Trophoblast cell (in vitro differentiated cells and primary cell): ENCODE data around the gene STOM.
A peak's percentile ranks its signal among the peaks of the same experiment; 100 is the strongest.

Experiments used
- DNase-seq, 2 donors: peaks; one replicate each; pipeline ENCODE4 v3.0.0-alpha.2; 2016
- H2AFZ ChIP-seq: 2 replicates; pipeline ENCODE4 v1.6.1; 2013; ENCODE audit warnings: low read length, moderate library complexity, mild to moderate bottlenecking; ENCODE audit not compliant: insufficient read depth, poor library complexity
- H2AK5ac ChIP-seq: 2 replicates; pipeline ENCODE4 v1.6.1; 2013; ENCODE audit warnings: mild to moderate bottlenecking, low read length
- H2BK120ac ChIP-seq: 2 replicates; pipeline ENCODE4 v1.6.1; 2013; ENCODE audit warnings: low read length, mild to moderate bottlenecking, moderate library complexity; ENCODE audit not compliant: insufficient read depth, poor library complexity
- H2BK12ac ChIP-seq: 2 replicates; pipeline ENCODE4 v1.6.1; 2013; ENCODE audit warnings: mild to moderate bottlenecking, low read length, moderate library complexity
- H2BK5ac ChIP-seq: 2 replicates; pipeline ENCODE4 v1.6.1; 2013; ENCODE audit warnings: low read length, low read depth, moderate library complexity, mild to moderate bottlenecking; ENCODE audit not compliant: poor library complexity
- H3K14ac ChIP-seq: 2 replicates; pipeline ENCODE4 v1.6.1; 2013; ENCODE audit warnings: mild to moderate bottlenecking, low read length
- H3K18ac ChIP-seq: 2 replicates; pipeline ENCODE4 v1.6.1; 2013; ENCODE audit warnings: mild to moderate bottlenecking, low read length
- H3K23ac ChIP-seq: 2 replicates; pipeline ENCODE4 v1.6.1; 2013; ENCODE audit warnings: low read length
- H3K27ac ChIP-seq: 2 replicates; pipeline ENCODE4 v1.5.1; 2013; ENCODE audit warnings: low read depth, mild to moderate bottlenecking, inconsistent platforms, low read length, moderate library complexity
- H3K27me3 ChIP-seq: 2 replicates; pipeline ENCODE4 v1.6.1; 2013; ENCODE audit warnings: inconsistent platforms, mild to moderate bottlenecking, low read length, moderate library complexity; ENCODE audit not compliant: insufficient read depth
- H3K36me3 ChIP-seq, 2 experiments: 1 replicate in 1 of 2; 2 replicates in 1 of 2; pipeline ENCODE4 v1.6.1; 2013; ENCODE audit warnings: low read length in 2 of 2, mild to moderate bottlenecking in 2 of 2, moderate library complexity in 1 of 2; ENCODE audit not compliant: insufficient read depth in 2 of 2, control insufficient read depth in 1 of 2
- H3K4ac ChIP-seq: 2 replicates; pipeline ENCODE4 v1.6.1; 2013; ENCODE audit warnings: low read depth, mild to moderate bottlenecking, low read length, moderate library complexity
- H3K4me1 ChIP-seq, 2 experiments: 1 replicate in 1 of 2; 2 replicates in 1 of 2; pipeline ENCODE4 v1.6.1; 2013; ENCODE audit warnings: low read length in 2 of 2, mild to moderate bottlenecking in 2 of 2, moderate library complexity in 1 of 2; ENCODE audit not compliant: insufficient read depth in 2 of 2, control insufficient read depth in 1 of 2
- H3K4me2 ChIP-seq: 2 replicates; pipeline ENCODE4 v1.6.1; 2013; ENCODE audit warnings: inconsistent platforms, mild to moderate bottlenecking, low read length, moderate library complexity
- H3K4me3 ChIP-seq: 2 replicates; pipeline ENCODE4 v1.5.1; 2013; ENCODE audit warnings: mild to moderate bottlenecking, low read depth, low read length, inconsistent platforms
- H3K79me1 ChIP-seq: one replicate; pipeline ENCODE4 v1.6.1; 2013; ENCODE audit warnings: low read length
- H3K79me2 ChIP-seq: 2 replicates; pipeline ENCODE4 v1.6.1; 2013; ENCODE audit warnings: low read length, mild to moderate bottlenecking; ENCODE audit not compliant: control insufficient read depth, insufficient read depth, poor library complexity
- H3K9ac ChIP-seq: 2 replicates; pipeline ENCODE4 v1.6.1; 2013; ENCODE audit warnings: mild to moderate bottlenecking, low read length
- H3K9me3 ChIP-seq: 2 replicates; pipeline ENCODE4 v1.6.1; 2013; ENCODE audit warnings: low read depth, mild to moderate bottlenecking, control low read depth, inconsistent platforms, low read length; ENCODE audit not compliant: insufficient read depth
- H4K12ac ChIP-seq: 2 replicates; pipeline ENCODE4 v1.6.1; 2013; ENCODE audit warnings: low read depth, mild to moderate bottlenecking, low read length, moderate library complexity
- H4K8ac ChIP-seq: 2 replicates; pipeline ENCODE4 v1.6.1; 2013; ENCODE audit warnings: low read depth, mild to moderate bottlenecking, low read length, moderate library complexity
- H4K91ac ChIP-seq: one replicate; pipeline ENCODE4 v1.6.1; 2013; ENCODE audit warnings: low read depth, mild to moderate bottlenecking, low read length, moderate library complexity
- WGBS: extraction: QIAGEN DNeasy Blood & Tissue Kit; methylation state at CpG from one replicate; pipeline ENCODE4 v1.1.7; 2013; ENCODE audit warnings: missing lambda C conversion rate; ENCODE audit not compliant: insufficient read length, insufficient coverage; ENCODE audit errors: extremely low coverage; 5-methylcytosine and 5-hydroxymethylcytosine counted together

STOM gene

DNA sequence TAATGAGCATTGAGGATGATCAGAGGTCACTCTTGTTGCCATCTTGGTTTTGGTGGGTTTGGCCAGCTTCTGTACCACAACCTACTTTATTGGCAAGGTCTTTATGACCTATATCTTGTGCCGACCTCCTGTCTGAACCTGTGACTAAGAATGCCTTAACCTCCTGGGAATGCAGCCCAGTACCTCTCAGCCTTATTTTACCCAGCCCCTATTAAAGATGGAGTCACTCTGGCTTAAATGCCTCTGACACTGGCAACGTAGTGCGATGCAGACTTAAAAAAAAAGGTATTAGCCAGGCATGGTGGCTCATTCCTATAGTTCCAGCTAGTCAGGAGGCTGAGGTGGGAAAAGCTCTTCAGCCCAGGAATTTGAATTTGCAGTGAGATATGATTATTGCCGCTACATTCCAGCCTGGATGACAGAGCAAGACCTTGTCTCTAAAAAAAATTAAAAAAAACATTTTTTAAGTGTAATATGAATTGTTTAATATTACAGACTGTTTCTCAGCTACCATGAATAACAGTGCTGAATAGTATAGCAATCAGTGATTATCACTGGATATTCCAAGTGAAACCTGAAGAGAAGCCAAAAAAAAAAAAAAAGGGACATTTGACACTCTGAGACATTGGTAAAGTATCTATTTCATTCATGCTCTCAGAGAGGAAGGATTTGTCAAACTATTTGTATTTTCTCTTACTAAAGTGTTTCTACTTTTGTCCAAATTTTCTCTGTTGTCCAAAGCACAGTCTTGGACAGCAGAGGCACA, 18.3 kb upstream of the STOM start:
- Histone ChIP-seq H4K8ac (no peak overlapping the region), H3K4me1 (peaks cover 8 to 12% of the 10 kb centered on the region in 2 experiments), H4K91ac (peak overlapping the region; percentile 52), H3K36me3 (no peaks in the 10 kb centered on the region), H3K23ac (no peak overlapping the region), H4K12ac (no peak overlapping the region), H2BK12ac (peak overlapping the region; percentile 89), H3K4me2 (no peak overlapping the region), H3K9ac (no peak overlapping the region), H2BK5ac (peak overlapping the region; percentile 52), H3K79me2 (no peaks in the 10 kb centered on the region), H3K79me1 (peaks cover 7% of the 10 kb centered on the region), H3K14ac (no peak overlapping the region), H2AK5ac (peak overlapping the region; percentile 40), H2BK120ac (peak overlapping the region; percentile 51), H3K9me3 (no peaks in the 10 kb centered on the region), H3K4me3 (no peak overlapping the region), H3K4ac (no peak overlapping the region), H3K27ac (no peak overlapping the region), H2AFZ (no peak overlapping the region), H3K27me3 (no peaks in the 10 kb centered on the region), H3K18ac (peak overlapping the region; percentile 10)
- DNase-seq: peak; percentile 66 to 79
- no CpG with 5 or more reads among the region's 4 CpGs for WGBS

DNA sequence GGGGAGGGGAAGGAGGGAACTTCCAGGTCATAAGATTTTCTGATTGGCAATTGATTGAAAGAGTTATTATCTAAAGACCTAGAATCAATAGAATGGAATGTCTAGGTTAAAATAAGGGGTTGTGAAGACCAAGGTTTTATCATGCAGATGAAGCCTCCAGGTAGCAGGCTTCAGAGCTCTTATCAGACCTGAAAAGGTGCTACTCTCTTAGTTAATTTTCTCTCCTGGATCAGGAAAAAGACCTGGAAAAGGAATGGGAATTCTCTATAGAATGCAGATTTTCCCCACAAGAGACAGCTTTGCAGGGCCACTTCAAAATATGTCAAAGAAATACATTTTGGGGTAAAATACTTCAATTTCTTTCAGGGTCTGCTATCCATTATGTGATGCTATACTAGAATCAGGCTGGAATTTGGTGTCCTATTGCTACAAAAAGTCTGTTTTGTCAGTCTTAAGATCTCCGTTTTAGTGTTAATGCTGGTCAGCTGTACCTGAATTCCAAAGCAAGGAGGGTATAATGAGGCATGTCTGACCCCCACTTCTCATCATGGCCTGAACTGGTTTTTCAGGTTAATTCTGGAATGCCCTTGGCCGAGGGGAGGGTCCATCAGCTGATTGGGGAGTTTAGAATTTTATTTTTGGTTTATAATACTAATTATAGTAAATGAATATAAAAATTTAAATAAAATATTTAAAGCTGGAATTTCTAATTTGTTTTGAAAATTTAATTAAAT, 16.6 kb upstream of the STOM start:
- Histone ChIP-seq H3K14ac (no peak overlapping the region), H3K23ac (no peak overlapping the region), H3K4me1 (peaks cover 8 to 10% of the 10 kb centered on the region in 2 experiments), H4K8ac (no peak overlapping the region), H2AFZ (no peak overlapping the region), H2AK5ac (no peak overlapping the region), H3K27ac (peak overlapping the region; percentile 58), H2BK120ac (no peak overlapping the region), H2BK5ac (no peak overlapping the region), H3K4ac (no peak overlapping the region), H3K9ac (no peak overlapping the region), H3K27me3 (no peaks in the 10 kb centered on the region), H3K79me2 (no peaks in the 10 kb centered on the region), H2BK12ac (no peak overlapping the region), H3K36me3 (no peaks in the 10 kb centered on the region), H3K4me2 (peak overlapping the region; percentile 41), H4K12ac (no peak overlapping the region), H3K9me3 (no peaks in the 10 kb centered on the region), H4K91ac (no peak overlapping the region), H3K79me1 (peaks cover 4% of the 10 kb centered on the region), H3K4me3 (no peak overlapping the region), H3K18ac (no peak overlapping the region)
- no CpG with 5 or more reads among the region's 2 CpGs for WGBS
- peak; percentile 59 to 81 for DNase-seq

DNA sequence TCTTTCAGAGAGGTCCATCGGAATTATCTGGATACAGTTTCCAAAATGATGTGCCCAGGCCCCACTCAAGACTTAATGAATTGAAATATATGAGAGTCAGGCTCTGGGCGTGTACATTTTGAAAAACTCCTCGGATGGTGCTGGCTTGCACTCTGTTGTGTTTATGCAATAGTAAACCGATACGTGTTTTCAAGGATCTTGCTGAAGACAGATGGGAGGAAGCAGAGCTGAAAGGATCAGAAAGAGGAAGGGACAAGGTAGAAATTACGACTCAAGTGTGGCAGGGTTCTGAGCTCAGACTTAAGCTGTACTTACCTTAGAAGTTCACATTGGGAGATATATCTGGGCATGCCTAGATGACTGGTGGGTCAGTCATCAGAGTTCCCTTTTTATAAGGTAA, 13.7 kb upstream of the STOM start:
- Histone ChIP-seq H2AFZ (no peak overlapping the region), H3K27ac (no peak overlapping the region), H3K36me3 (no peaks in the 10 kb centered on the region), H4K8ac (no peak overlapping the region), H3K9me3 (no peaks in the 10 kb centered on the region), H4K91ac (no peak overlapping the region), H3K23ac (no peak overlapping the region), H2AK5ac (no peak overlapping the region), H3K79me1 (peaks cover 4% of the 10 kb centered on the region), H3K27me3 (no peaks in the 10 kb centered on the region), H2BK5ac (no peak overlapping the region), H2BK12ac (no peak overlapping the region), H3K4me2 (no peak overlapping the region), H2BK120ac (peak overlapping the region; percentile 51), H4K12ac (no peak overlapping the region), H3K4me3 (no peak overlapping the region), H3K4me1 (peaks cover 8 to 13% of the 10 kb centered on the region in 2 experiments), H3K18ac (no peak overlapping the region), H3K9ac (no peak overlapping the region), H3K4ac (no peak overlapping the region), H3K14ac (no peak overlapping the region), H3K79me2 (no peaks in the 10 kb centered on the region)
- no peak for DNase-seq
- WGBS: no CpG with 5 or more reads among the region's 6 CpGs

DNA sequence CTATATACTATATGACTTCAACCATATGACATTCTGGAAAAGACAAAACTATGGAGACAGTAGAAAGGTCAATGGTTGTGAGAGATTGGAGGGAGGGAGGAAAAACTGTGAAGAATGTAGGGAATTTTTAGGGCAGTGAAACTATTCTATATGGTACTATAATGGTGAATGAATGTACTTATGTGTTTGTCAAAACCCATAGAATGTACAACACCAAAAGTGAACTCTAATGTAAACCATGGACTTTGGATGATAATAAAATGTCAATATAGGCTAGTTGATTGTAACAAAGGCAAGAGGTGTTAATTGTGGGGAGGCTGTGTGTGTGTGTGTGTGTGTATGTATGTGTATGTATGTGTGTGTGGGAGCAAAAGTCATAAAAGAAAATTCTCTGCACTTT, 10.8 kb upstream of the STOM start:
- H3K4me3 ChIP-seq: no peak overlapping the region
- H2BK120ac ChIP-seq: no peak overlapping the region
- no peaks in the 10 kb centered on the region for H3K79me1 ChIP-seq
- no peak overlapping the region for H4K8ac ChIP-seq
- H3K79me2 ChIP-seq: no peaks in the 10 kb centered on the region
- H4K12ac ChIP-seq: no peak overlapping the region
- H2AK5ac ChIP-seq: no peak overlapping the region
- H3K27me3 ChIP-seq: no peaks in the 10 kb centered on the region
- no peaks in the 10 kb centered on the region for H3K36me3 ChIP-seq
- no peak overlapping the region for H2BK12ac ChIP-seq
- H3K23ac ChIP-seq: no peak overlapping the region
- no peak overlapping the region for H3K14ac ChIP-seq
- H3K4me1 ChIP-seq: peaks cover 0 to 3% of the 10 kb centered on the region in 2 experiments
- H2BK5ac ChIP-seq: no peak overlapping the region
- no peak overlapping the region for H3K4ac ChIP-seq
- H2AFZ ChIP-seq: no peak overlapping the region
- H3K27ac ChIP-seq: no peak overlapping the region
- DNase-seq: no peak
- H3K4me2 ChIP-seq: no peak overlapping the region
- H3K18ac ChIP-seq: no peak overlapping the region
- H3K9me3 ChIP-seq: no peaks in the 10 kb centered on the region
- H4K91ac ChIP-seq: no peak overlapping the region
- H3K9ac ChIP-seq: no peak overlapping the region
